Activated CD8-positive, alpha-beta memory T cell treated with anti-CD3 and anti-CD28 coated beads for 48 hours (primary cell): ENCODE data around the gene CBLIF.
"Not testable (repeated sequence)": the region's sequence is repeated elsewhere in the genome, so short reads cannot be mapped to it uniquely, and the experiment has no call there.

Source experiments
- DNase-seq, 3 experiments: peaks; one replicate each; pipeline ENCODE4 v3.0.0-alpha.2; 2020; ENCODE audit warnings: low read depth in 2 of 3, low spot score in 2 of 3

Gene CBLIF

GRCh38 chr11:59845399-59845798 is at the start of gene CBLIF:
Gene CBLIF, minus strand, starts transcription at chr11:59845499. Its CDS starts 46 bp downstream, at chr11:59845453.
- DNase-seq, result no peak

DNA sequence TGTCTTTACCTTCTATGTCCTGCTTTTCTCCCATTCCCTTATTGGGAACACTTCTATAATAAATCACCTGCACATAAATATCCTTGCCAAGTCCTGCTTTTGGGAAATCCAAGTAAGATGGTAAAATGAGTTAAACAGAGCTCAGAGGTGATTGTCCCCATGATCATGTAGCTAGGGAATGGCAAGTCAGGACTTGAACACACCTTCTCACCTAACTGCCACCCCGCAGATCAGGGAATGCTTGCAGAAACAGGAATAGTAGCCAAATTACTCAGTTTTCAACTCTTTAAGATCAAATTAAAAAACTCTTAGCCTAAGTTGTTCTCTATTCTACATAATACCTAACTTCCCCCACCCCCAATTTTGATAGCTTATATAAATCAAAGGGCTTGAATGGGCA is 49.3 kb upstream of the CBLIF start:
- no peak for DNase-seq

DNA sequence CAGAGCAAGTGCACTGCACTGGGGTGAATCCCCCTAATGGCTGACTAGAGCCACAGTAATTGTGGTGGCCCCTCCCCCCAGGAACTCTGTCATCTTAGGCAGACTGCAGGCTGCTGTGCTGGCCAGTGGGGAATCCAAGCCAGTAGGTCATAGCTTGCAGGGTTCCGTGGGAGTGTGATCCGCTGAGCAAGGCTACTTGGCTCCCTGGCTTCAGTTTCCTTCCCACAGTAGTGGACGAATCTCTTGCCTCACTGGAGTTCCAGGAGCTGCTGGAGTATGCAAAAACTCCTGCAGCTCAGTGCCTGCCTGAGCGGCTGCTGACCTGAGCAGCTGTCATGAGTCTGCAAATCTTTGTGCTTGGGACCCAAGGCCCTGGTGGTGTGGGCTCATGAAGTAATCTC is 46.5 kb upstream of the CBLIF start:
- no peak for DNase-seq

- not testable (repeated sequence) for DNase-seq
Measured at GRCh38 chr11:59887156-59887555, 41.9 kb upstream of the CBLIF start.

DNA sequence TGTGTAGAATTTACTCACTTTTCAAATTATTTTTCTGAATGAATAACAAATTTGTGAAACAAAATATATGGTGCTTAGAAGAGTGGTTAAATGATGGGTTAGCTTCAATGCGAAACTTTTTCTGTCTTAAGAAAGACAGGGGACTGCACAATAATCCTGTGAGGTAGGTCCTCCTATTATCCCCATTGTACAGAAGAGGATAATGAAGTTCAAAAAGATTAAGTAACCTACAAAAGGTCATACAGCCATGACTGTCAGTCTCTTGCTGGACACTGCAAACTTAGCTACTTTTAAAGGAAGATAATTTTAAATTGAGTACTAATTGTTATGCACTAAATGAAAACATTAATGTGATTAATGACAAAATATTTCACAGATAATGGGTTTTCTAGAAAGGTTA is 38.3 kb upstream of the CBLIF start:
- DNase-seq, result no peak

DNA sequence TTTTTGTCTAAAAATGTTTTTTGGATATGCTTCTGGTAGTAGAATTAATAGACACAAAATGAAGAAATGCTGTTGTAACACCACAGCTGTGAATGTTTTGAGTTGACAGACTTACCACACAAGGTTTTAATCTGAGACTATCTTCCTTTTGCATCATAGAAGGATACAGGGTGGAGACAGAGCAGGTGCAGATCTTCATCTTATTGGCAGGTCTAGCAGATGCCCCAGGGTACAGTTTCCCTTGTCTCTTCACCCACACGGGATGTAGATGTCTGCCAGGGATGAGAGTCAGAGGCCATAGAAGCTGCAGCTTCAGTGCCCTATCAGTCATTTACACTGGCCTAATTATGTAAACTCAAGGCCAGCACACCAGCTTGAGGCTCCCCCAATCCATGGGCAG is 34.3 kb upstream of the CBLIF start:
- DNase-seq, result no peak

DNA sequence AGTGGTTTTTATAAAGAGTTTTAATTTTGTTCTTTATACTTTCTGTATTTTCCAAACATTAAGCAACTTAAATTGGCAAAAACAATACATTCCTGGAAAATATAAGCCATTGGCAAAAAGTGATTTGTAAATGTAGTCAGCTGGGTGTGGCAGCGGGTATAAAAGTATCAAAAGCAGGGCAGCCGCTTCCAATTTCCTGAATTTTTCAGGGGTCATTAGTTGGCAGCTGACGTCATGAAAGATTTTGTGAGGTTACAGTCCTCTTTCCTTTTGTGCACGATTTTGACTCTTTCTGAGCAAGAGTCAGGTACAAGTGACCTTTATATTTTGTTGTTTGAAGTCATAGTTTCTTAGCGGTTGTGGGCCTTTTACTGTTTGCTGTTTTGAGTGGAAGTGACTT is 33.3 kb upstream of the CBLIF start, which contains the start of gene OOSP3:
OOSP3 (plus strand) TSS at position 208 of the 400 bp plus-strand sequence; CDS start at position 235, 27 bp downstream.
- DNase-seq, result no peak

DNA sequence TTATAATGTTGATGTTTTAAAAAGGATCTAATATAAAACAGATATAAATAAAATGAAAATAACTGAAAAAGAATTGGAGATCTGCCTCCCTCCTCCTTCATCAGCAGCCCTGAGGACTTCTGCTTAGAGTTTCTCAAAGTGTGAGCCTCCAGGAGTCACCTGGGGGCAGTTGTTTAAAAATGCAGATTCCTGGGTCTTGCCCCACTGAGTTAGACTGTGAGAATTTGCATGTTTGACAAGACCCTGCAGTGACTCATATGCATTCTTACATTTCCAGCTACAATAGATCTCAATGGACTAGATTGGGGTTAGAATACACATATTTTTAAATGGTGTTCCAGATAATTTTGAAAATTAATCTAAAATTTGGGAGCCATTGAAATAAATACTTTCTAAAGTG is 32.5 kb upstream of the CBLIF start:
- DNase-seq, result no peak

DNA sequence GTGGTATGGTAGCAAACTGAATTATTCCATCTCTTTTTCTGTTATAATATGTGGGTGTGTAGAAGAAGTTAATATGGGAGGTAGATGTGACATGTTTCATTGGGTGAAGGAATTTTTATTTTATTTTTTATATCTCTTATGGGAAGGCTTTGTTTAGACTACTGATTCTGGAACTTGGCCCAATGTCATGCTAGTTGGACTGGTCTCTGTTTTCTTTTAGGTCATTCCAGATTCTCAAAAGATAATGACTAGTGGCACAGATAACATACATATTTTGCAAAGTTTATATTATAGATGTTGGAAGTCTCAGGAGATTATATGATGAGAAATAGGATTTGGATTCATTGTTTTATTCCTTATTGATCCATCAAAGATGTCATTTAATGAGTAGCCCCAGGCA is 32.0 kb upstream of the CBLIF start:
- no peak for DNase-seq

DNA sequence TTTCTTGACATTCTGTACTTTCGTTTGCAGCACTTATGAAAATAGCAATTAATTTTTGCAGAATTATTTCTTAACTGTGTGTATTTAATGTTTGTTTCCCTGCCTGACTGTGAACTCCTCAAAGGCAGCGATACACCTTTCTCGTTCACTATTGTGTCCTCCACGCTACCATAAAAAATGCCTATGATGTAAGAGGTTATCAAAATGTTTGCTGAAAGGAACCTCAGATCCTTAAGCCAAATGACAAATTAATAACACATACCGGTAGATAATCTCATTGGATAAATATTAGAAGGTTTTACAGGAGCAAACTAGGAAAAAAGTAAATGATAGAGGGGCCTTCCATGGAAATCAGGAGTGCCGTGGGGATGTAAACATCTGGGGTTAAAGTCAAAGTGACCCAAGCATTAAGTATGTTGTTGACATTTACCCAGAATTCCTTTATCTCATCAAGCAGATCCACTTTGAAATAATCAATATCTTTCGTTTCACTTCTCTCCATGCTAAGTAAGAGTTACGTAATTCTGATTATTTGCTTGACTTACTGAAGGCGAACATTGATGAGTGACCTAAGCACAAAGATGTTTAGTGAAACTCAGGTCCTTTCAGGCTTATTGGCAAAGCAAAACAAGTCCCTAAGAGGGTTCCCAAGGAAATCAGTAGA is 30.7 kb upstream of the CBLIF start:
- DNase-seq, result no peak

DNA sequence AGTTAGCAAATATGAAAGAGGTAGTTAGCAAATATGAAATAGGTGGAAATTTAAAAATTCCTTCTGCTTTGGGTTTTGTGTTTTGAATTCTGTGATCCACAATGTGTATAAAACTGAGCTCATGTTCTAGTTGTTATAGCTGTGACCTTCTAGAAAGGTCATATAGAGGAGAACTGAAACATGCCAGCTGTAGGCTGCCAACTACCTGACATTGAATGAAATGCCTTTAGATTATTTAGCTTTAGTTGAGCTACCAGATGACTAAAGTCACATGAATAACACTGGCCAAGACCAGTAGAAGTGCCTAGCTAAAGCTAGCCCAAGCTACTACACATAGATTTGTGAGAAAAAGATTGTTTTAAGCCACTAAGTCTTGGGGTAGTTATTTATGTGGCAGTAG is 26.8 kb upstream of the CBLIF start:
- DNase-seq, result no peak

DNA sequence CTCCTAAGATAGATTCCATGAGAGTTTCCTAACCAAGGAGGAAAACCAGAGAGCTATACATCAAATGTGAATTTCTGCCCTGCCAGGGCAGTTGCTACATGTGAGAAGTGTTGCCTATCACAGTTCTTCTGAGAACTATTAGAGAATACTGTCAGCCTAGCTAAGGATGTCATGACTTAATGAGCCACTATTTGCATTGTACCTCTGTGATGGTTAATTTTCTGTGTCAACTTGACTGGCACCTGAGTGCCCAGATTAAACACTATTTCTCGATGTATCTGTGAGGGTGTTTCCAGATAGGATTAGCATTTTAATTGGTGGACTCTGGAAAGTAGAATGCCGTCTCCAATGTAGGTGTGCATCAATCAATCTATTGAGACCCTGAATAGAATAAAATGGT is 22.6 kb upstream of the CBLIF start:
- no peak for DNase-seq

- no peak for DNase-seq
Measured at GRCh38 chr11:59866836-59867235, 21.5 kb upstream of the CBLIF start.

DNA sequence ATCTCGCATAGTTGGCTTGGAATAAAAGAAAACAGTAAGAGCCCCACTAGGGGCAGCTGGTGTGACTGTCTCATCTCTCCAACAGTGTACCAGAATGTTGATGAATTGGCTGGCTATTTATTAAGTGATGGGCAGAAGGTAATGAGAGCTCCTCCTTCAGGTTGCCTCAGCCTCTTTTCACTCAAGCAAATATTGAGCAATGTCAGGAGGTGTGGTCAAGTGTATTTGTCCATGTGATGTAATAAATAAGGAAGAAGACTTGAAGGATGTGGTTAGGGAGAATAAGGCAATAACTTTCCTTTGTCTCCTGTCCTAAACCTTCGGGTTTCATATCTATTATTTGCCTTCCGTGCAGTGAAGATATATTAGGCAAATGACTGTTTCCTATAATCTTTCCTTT is 21.1 kb upstream of the CBLIF start, which contains the start of gene TCN1:
TCN1 (minus strand) TSS at position 91 of the 400 bp plus-strand sequence; CDS start at position 74, 17 bp downstream.
- no peak for DNase-seq

GRCh38 chr11:59865031-59865430 is 19.7 kb upstream of the CBLIF start:
- DNase-seq, result no peak

DNA sequence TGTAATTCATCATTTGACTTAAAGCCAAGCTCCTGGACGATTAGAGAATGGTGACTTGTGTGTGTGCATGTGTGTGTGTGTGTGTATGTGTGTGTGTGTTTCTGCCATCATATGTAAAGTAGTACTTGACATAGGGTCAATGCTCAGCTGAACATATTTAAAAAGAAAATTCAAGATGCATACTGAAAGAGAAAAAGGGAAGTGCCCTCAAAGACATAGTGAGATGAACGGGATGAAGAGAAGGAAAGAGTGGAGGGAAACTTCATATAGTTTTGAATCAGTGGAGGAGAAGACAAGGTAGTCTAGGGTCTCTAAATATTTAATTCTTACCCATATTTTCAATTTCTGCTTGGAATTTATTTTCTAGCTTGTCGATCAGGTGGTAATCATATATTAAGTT is 17.0 kb upstream of the CBLIF start:
- DNase-seq, result no peak

DNA sequence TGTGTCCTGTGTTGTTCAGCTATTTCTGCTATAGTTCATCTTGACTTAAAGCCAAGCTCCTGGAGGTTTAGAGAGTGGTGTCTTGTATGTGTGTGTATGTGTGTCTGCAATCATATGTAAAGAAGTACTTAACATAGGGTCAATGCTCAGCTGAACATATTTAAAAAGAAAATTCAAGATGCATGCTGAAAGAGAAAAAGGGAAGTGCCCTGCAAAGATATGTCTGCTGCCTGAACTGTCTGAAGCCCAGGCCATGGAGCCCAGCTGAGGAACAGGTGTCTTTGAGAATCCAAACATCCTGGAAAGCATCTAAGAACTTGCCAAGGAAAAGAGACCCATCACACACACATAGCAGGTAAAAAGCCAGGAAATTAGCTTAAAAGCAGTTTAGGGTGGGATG is 14.4 kb upstream of the CBLIF start:
- no peak for DNase-seq

- DNase-seq, result no peak
Measured at GRCh38 chr11:59857439-59858434, 12.4 kb upstream of the CBLIF start.

GRCh38 chr11:59854871-59855270 is 9.6 kb upstream of the CBLIF start:
- DNase-seq, result no peak

- DNase-seq, result not testable (repeated sequence)
Measured at GRCh38 chr11:59851416-59851815, 6.1 kb upstream of the CBLIF start.

- not testable (repeated sequence) for DNase-seq
Measured at GRCh38 chr11:59849551-59849950, 4.3 kb upstream of the CBLIF start.

GRCh38 chr11:59849129-59849528 is 3.8 kb upstream of the CBLIF start:
- no peak for DNase-seq
